Measurements from ENCODE around the gene PEBP1. TPM values are rescaled to one million over a fixed set of nuclear protein-coding genes. Genes with fewer than 3 reads are reported as not detected.

Gene PEBP1
- total RNA-seq, 1 experiment from 2014 or later = 134 TPM

GRCh38 chr12:118160536-118160935 is 24.6 kb downstream of the PEBP1 start:
- no TSS peak for BruUV-seq (replicated peaks)
- no peaks in the 10 kb centered on the region; the same call in 1 of the 2 replicates for H3K36me3 ChIP-seq (ENCODE audit: control insufficient read depth, insufficient read depth, low read length)
- ChIA-PET POLR2A (no interaction called here), CTCF (no interaction called here)
- no peaks in the 10 kb centered on the region for H3K27me3 Mint-ChIP-seq (ENCODE audit: insufficient read depth, unreplicated experiment)
- TF ChIP-seq CTCF (IDR thresholded peaks at IDR 0.05; ENCODE audit: insufficient read depth in 1 of 2, low read depth in 1 of 2, low read length in 1 of 2, severe bottlenecking in 1 of 2, unreplicated experiment in 1 of 2) = no peak
- no peak for DNase-seq
- no peaks in the 10 kb centered on the region for H3K9me3 Mint-ChIP-seq (ENCODE audit: unreplicated experiment)
- no peaks in the 10 kb centered on the region for H3K4me1 Mint-ChIP-seq (ENCODE audit: low read depth, unreplicated experiment)
- H3K27me3 ChIP-seq (replicated peaks; ENCODE audit: control insufficient read depth, insufficient read depth, low read length) = no peaks in the 10 kb centered on the region
- no peak overlapping the region for H3K4me3 Mint-ChIP-seq (ENCODE audit: unreplicated experiment)
- intact Hi-C loops (cut with micrococcal nuclease; ENCODE audit: unreplicated experiment) = no loop called here
- H3K27ac Mint-ChIP-seq (ENCODE audit: unreplicated experiment) = no peak overlapping the region
- H3K36me3 Mint-ChIP-seq (ENCODE audit: insufficient read depth, unreplicated experiment) = no peaks in the 10 kb centered on the region
- H3K9me3 ChIP-seq = no peaks in the 10 kb centered on the region
- no peaks in the 10 kb centered on the region for H3K4me1 ChIP-seq
- H3K4me3 ChIP-seq (ENCODE audit: low read depth, low read length) = no peak overlapping the region

- Histone ChIP-seq H3K36me3 (ENCODE audit: control insufficient read depth, insufficient read depth, low read length) (no peaks in the 10 kb centered on the region), H3K4me1 (no peaks in the 10 kb centered on the region), H3K9me3 (no peaks in the 10 kb centered on the region), H3K4me3 (ENCODE audit: low read depth, low read length) (no peak overlapping the region), H3K27me3 (replicated peaks; ENCODE audit: control insufficient read depth, insufficient read depth, low read length) (no peaks in the 10 kb centered on the region)
- intact Hi-C loops (cut with micrococcal nuclease; ENCODE audit: unreplicated experiment) = loop anchor here (1.0 to 5.0 kb wide), 2 partner anchors 43 to 208 kb away; no protein-coding TSS in a partner anchor
- POLR2A ChIA-PET = no interaction called here
- H3K4me3 Mint-ChIP-seq (ENCODE audit: unreplicated experiment) = no peak overlapping the region
- H3K27me3 Mint-ChIP-seq (ENCODE audit: insufficient read depth, unreplicated experiment) = no peaks in the 10 kb centered on the region
- peak in 1 of 2 experiments; percentile 37 for DNase-seq
- H3K36me3 Mint-ChIP-seq (ENCODE audit: insufficient read depth, unreplicated experiment) = no peaks in the 10 kb centered on the region
- peak; percentile 29 to 57 for TF ChIP-seq CTCF (IDR thresholded peaks at IDR 0.05; ENCODE audit: insufficient read depth in 1 of 2, low read depth in 1 of 2, low read length in 1 of 2, severe bottlenecking in 1 of 2, unreplicated experiment in 1 of 2)
- CTCF ChIA-PET = interaction anchor here (0.6 to 0.7 kb wide), 4 partner anchors 22 to 211 kb away, joined by 3 to 5 read pairs (median 4); partner anchors contain the start of gene SUDS3
- no peaks in the 10 kb centered on the region for H3K4me1 Mint-ChIP-seq (ENCODE audit: low read depth, unreplicated experiment)
- BruUV-seq (replicated peaks) = no TSS peak
- H3K27ac Mint-ChIP-seq (ENCODE audit: unreplicated experiment) = no peak overlapping the region
- H3K9me3 Mint-ChIP-seq (ENCODE audit: unreplicated experiment) = no peaks in the 10 kb centered on the region
These were observed 29.0 kb downstream of the PEBP1 start for GRCh38 chr12:118164798-118165486.

- BruUV-seq (replicated peaks) = no TSS peak
These were observed 31.0 kb downstream of the PEBP1 start for GRCh38 chr12:118166946-118167345.

More at GRCh38 chr12:118166946-118167345, 31.0 kb downstream of the PEBP1 start:
- H3K36me3 ChIP-seq (ENCODE audit: control insufficient read depth, insufficient read depth, low read length) = no peaks in the 10 kb centered on the region
- intact Hi-C loops (cut with micrococcal nuclease; ENCODE audit: unreplicated experiment) = loop anchor here (5.0 kb wide), 1 partner anchor 45 kb away; no protein-coding TSS in a partner anchor
- H3K4me3 ChIP-seq (ENCODE audit: low read depth, low read length) = no peak overlapping the region
- H3K4me1 ChIP-seq = no peaks in the 10 kb centered on the region
- Mint-ChIP-seq H3K9me3 (ENCODE audit: unreplicated experiment) (no peaks in the 10 kb centered on the region), H3K36me3 (ENCODE audit: insufficient read depth, unreplicated experiment) (peaks cover 8% of the 10 kb centered on the region), H3K4me3 (ENCODE audit: unreplicated experiment) (no peak overlapping the region), H3K4me1 (ENCODE audit: low read depth, unreplicated experiment) (no peaks in the 10 kb centered on the region), H3K27ac (ENCODE audit: unreplicated experiment) (no peak overlapping the region), H3K27me3 (ENCODE audit: insufficient read depth, unreplicated experiment) (no peaks in the 10 kb centered on the region)
- H3K27me3 ChIP-seq (replicated peaks; ENCODE audit: control insufficient read depth, insufficient read depth, low read length) = no peaks in the 10 kb centered on the region
- ChIA-PET CTCF (no interaction called here), POLR2A (no interaction called here)
- no peak for TF ChIP-seq CTCF (IDR thresholded peaks at IDR 0.05; ENCODE audit: insufficient read depth in 1 of 2, low read depth in 1 of 2, low read length in 1 of 2, severe bottlenecking in 1 of 2, unreplicated experiment in 1 of 2)
- no peak for DNase-seq
- no peaks in the 10 kb centered on the region for H3K9me3 ChIP-seq
